K562 (cell line): ENCODE measurements around the gene HOXB5. TPM values are rescaled to one million over a fixed set of nuclear protein-coding genes. Genes with fewer than 3 reads are reported as not detected.
A peak's percentile ranks its signal among the peaks of the same experiment; 100 is the strongest.

Source experiments
- CBFA2T2 ChIP-seq: fragments of 450-650 bp; conservative IDR thresholded peaks from 2 replicates; pipeline ENCODE4 v1.6.1; 2017; ENCODE audit warnings: mild to moderate bottlenecking
- CBX5 ChIP-seq: IDR thresholded peaks from 2 replicates; pipeline ENCODE4 v1.6.1; 2014; ENCODE audit warnings: low read depth, borderline replicate concordance
- FOS ChIP-seq: IDR thresholded peaks from 3 replicates; pipeline ENCODE4 v1.6.1; 2011; ENCODE audit not compliant: insufficient read length; ENCODE audit errors: extremely low read depth
- FOXM1 ChIP-seq, 2 experiments: fragments of 450-650 bp in 1 of 2; sonication (generic) in 1 of 2; formaldehyde crosslinking in 1 of 2; IDR thresholded peaks; 2 replicates each; pipeline versions ENCODE4 v1.6.1 to v1.9.0; 2017 to 2022; ENCODE audit warnings: low read depth in 2 of 2, mild to moderate bottlenecking in 2 of 2, missing genetic modification reagents in 1 of 2, moderate library complexity in 1 of 2
- HMBOX1 ChIP-seq: sonication (generic); IDR thresholded peaks from 2 replicates; pipeline ENCODE4 v1.6.1; 2016
- JUND ChIP-seq, 2 experiments: IDR thresholded peaks; 2 replicates in 1 of 2; 3 replicates in 1 of 2; pipeline ENCODE4 v1.6.1; 2011; ENCODE audit warnings: borderline replicate concordance in 2 of 2, low read depth in 2 of 2, low read length in 2 of 2, improper control_type of control experiment in 1 of 2, missing biosample characterization in 1 of 2, missing genetic modification characterization in 1 of 2, missing genetic modification reagents in 1 of 2
- MTA3 ChIP-seq: fragments of 450-650 bp; formaldehyde crosslinking; IDR thresholded peaks from 2 replicates; pipeline ENCODE4 v1.6.1; 2017; ENCODE audit warnings: mild to moderate bottlenecking, borderline replicate concordance
- MYBL2 ChIP-seq, 2 experiments: fragments of 450-650 bp in 1 of 2; sonication (generic) in 1 of 2; formaldehyde crosslinking in 1 of 2; IDR thresholded peaks; 2 replicates each; pipeline versions ENCODE4 v1.6.1 to v1.8.1; 2017 to 2022; ENCODE audit warnings: borderline replicate concordance in 1 of 2, inconsistent platforms in 1 of 2, low read depth in 1 of 2, mild to moderate bottlenecking in 1 of 2, missing genetic modification reagents in 1 of 2, moderate library complexity in 1 of 2
- STAG1 ChIP-seq: sonication (generic); formaldehyde crosslinking; IDR thresholded peaks from 2 replicates; pipeline ENCODE4 v1.5.0; 2020; ENCODE audit warnings: missing genetic modification reagents, borderline replicate concordance
- polyA plus RNA-seq, 8 experiments: library from polyadenylated mRNA; depleted of rRNA in 4 of 8; stranded (reverse) in 5 of 8; unstranded in 3 of 8; fragments of >200 nt; fragmentation: Nextera tagmentation in 2 of 8; fragmentation: Illumina TruSeq in 1 of 8; extraction: Ambion mirVana in 2 of 8; extraction: Trizol in 1 of 8; gene quantifications; 2 replicates each; pipeline versions ENCODE4 v1.2.1 to v1.2.3, GENCODE V29; 2011 to 2014; ENCODE audit warnings: inconsistent platforms in 1 of 8, missing spikeins in 1 of 8
- total RNA-seq, 7 experiments: library from RNA; depleted of rRNA in 6 of 7; stranded (reverse); fragments of >200 nt in 6 of 7; fragmentation: Illumina TruSeq in 2 of 7; extraction: Trizol in 2 of 7; gene quantifications; 2 replicates each; pipeline versions ENCODE4 v1.2.1 to v1.2.3, GENCODE V29; 2011 to 2021; ENCODE audit warnings: low replicate concordance in 1 of 7
- TF ChIP-seq, protein P1 (sequence below): IDR thresholded peaks from 2 replicates; pipeline ENCODE4 v1.6.1; 2012; ENCODE audit warnings: low read depth, low read length, improper control_type of control experiment, borderline replicate concordance
- TF ChIP-seq, protein P2 (sequence below): sonication (generic); formaldehyde crosslinking; IDR thresholded peaks from 2 replicates; pipeline ENCODE4 v1.8.1; 2023; ENCODE audit warnings: missing genetic modification reagents, mild to moderate bottlenecking, borderline replicate concordance

HOXB5 gene
- total and polyA plus RNA-seq, 9 of the 15 experiments (the other 6 are each of a cell fraction or from before 2014, with no cell fraction given) = 0.24 to 2.7 (median 0.65) TPM

DNA sequence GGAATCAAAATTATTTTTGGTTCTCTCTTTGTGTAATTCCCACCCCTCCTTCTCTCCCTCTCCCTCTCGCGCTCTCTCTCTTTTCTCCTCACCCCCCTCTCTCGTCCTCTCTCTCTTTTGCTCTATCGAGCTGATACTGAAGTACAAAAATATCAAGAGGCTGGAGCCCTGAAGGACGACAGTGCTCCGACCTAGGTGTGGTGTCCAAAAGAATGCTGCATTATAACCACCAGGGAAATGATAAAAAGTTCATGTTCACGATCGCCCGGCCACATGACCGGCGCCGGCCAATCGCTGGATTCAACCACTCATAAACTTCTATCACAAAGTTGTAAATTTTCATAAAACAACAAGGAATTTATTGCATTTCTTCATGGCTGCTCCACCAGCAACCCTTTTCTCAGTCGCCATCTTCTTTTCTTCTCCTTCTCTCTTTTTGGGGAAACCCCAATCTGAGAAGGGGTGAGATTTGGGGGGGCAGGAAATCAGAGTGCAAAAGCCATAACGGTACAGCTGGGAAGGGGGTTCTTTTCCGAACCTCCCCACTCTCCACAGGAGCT lies 11.3 kb upstream of the HOXB5 start, which contains the start of gene HOXB6 (continued):
- TF ChIP-seq FOXM1 (IDR thresholded peaks at IDR 0.05; ENCODE audit: low read depth) (peak; percentile 83), FOXM1 (CRISPR knock-in tag; IDR thresholded peaks at IDR 0.05; ENCODE audit: low read depth) (no peak), CBX5 (no peak), CBFA2T2 (0 out of 2 replicates have a peak, but pooled peaks have one; percentile 27), HMBOX1 (no peak), FOS (peak; percentile 13), MYBL2 (IDR thresholded peaks at IDR 0.05; ENCODE audit: low read depth) (peak; percentile 25; the same call in 1 of the 2 replicates), MYBL2 (CRISPR knock-in tag; IDR thresholded peaks at IDR 0.05; ENCODE audit: borderline replicate concordance) (no peak), MTA3 (no peak), STAG1 (CRISPR knock-in tag) (no peak), JUND (IDR thresholded peaks at IDR 0.05; ENCODE audit: borderline replicate concordance, low read depth, low read length) (no peak), JUND (tag; IDR thresholded peaks at IDR 0.05; ENCODE audit: borderline replicate concordance, low read depth, low read length) (peak; percentile 30; the same call in 1 of the 3 replicates)
- TF ChIP-seq, protein P1, sequence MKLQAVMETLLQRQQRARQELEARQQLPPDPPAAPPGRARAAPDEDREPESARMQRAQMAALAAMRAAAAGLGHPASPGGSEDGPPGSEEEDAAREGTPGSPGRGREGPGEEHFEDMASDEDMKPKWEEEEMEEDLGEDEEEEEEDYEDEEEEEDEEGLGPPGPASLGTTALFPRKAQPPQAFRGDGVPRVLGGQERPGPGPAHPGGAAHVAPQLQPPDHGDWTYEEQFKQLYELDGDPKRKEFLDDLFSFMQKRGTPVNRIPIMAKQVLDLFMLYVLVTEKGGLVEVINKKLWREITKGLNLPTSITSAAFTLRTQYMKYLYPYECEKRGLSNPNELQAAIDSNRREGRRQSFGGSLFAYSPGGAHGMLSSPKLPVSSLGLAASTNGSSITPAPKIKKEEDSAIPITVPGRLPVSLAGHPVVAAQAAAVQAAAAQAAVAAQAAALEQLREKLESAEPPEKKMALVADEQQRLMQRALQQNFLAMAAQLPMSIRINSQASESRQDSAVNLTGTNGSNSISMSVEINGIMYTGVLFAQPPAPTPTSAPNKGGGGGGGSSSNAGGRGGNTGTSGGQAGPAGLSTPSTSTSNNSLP = peak; percentile 22; the same call in 1 of the 2 replicates
- TF ChIP-seq, protein P2, sequence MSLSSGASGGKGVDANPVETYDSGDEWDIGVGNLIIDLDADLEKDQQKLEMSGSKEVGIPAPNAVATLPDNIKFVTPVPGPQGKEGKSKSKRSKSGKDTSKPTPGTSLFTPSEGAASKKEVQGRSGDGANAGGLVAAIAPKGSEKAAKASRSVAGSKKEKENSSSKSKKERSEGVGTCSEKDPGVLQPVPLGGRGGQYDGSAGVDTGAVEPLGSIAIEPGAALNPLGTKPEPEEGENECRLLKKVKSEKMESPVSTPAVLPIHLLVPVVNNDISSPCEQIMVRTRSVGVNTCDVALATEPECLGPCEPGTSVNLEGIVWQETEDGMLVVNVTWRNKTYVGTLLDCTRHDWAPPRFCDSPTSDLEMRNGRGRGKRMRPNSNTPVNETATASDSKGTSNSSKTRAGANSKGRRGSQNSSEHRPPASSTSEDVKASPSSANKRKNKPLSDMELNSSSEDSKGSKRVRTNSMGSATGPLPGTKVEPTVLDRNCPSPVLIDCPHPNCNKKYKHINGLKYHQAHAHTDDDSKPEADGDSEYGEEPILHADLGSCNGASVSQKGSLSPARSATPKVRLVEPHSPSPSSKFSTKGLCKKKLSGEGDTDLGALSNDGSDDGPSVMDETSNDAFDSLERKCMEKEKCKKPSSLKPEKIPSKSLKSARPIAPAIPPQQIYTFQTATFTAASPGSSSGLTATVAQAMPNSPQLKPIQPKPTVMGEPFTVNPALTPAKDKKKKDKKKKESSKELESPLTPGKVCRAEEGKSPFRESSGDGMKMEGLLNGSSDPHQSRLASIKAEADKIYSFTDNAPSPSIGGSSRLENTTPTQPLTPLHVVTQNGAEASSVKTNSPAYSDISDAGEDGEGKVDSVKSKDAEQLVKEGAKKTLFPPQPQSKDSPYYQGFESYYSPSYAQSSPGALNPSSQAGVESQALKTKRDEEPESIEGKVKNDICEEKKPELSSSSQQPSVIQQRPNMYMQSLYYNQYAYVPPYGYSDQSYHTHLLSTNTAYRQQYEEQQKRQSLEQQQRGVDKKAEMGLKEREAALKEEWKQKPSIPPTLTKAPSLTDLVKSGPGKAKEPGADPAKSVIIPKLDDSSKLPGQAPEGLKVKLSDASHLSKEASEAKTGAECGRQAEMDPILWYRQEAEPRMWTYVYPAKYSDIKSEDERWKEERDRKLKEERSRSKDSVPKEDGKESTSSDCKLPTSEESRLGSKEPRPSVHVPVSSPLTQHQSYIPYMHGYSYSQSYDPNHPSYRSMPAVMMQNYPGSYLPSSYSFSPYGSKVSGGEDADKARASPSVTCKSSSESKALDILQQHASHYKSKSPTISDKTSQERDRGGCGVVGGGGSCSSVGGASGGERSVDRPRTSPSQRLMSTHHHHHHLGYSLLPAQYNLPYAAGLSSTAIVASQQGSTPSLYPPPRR (CRISPR knock-in tag) = no peak
